ENCODE measurements around the gene TMCO4. TPM values are rescaled to one million over a fixed set of nuclear protein-coding genes. Genes with fewer than 3 reads are reported as not detected.
A peak's percentile ranks its signal among the peaks of the same experiment; 100 is the strongest.

Gene TMCO4
- total RNA-seq, 1 donor from 2014 or later, result 7.6 TPM

GRCh38 chr1:19762175-19762779 is 37.4 kb downstream of the TMCO4 start:
- intact Hi-C loops (cut with DNase I), result no loop called here
- DNase-seq (ENCODE audit: missing footprints) (no peak), ATAC-seq (no peak)

GRCh38 chr1:19759740-19760089 is 40.0 kb downstream of the TMCO4 start:
- DNase-seq (ENCODE audit: missing footprints), result no peak
- ATAC-seq, result no peak
- intact Hi-C loops (cut with DNase I), result no loop called here

DNA sequence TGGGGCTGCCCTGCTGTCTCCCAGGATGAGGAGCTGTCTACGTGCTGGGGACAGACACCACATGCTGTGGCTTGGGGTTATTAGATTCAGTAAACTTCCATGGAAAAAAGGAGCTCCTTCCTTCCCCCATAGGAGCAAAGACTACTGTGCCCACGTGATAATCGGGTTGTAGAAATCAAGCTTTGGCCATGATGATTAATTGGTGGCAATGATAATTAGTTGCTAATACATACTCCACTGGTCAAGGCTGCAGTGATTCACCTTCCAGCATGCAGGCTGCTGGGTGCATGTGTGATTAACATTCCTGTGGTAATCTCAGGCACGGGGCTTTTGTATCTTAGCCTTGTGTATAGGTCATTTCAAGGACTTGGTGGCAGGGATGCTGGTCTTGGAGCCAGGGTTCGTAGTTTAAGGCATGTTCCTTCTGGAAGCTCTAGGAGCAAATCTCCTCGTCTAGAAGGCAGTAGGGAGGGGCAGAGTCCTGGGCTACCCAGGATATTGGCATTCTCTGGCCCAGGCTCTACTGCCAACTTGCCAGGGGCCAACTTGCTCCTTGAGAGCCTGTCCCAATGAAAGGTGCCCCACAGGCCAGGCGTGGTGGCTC is 41.4 kb downstream of the TMCO4 start:
- DNase-seq (ENCODE audit: missing footprints) (no peak), ATAC-seq (no peak)

GRCh38 chr1:19757641-19758040 is 42.1 kb downstream of the TMCO4 start:
- no peak for ATAC-seq

More for the DNA sequence above, 41.4 kb downstream of the TMCO4 start:
- intact Hi-C loops (cut with DNase I), result no loop called here

DNA sequence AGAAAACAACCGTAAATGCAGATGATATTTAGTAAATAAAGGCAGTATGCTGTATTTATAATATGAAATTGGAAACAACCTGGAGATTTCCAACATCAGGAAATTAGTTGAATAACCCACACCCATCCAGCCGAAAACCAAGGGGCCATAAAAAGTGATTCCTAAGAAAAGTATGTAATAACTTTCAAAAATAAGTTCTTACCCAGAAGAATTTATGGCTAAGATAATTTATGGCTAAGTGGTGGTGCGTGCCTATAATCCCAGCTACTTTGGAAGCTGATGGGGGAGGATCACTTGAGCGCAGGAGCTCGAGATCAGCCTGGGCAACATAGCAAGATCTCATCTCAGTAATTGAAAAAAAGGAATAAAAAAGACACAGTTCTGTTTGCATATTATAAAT is 43.2 kb downstream of the TMCO4 start:
- intact Hi-C loops (cut with DNase I), result no loop called here
- ATAC-seq, result no peak
- DNase-seq (ENCODE audit: missing footprints), result no peak

More at GRCh38 chr1:19757641-19758040, 42.1 kb downstream of the TMCO4 start:
- intact Hi-C loops (cut with DNase I), result no loop called here
- no peak for DNase-seq (ENCODE audit: missing footprints)

DNA sequence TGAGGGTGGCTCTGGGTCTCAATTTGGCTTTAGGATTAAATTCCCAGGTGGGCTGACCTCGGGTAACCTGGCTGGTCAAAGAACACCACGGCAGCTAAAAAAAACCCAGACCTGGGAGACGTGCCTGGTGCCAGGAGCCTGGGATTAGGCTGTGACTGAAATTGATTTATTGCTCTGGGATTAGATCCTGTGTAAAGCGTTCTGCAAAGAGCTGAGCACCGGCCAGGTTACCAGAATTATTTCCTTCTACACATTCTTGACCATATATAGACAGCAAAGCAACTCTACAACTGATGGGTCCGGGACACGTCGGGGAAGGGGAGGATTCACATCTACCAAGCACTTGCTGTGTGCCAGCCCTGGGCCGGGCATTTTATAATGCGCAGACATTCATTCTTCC is 45.2 kb downstream of the TMCO4 start:
- ATAC-seq (no peak), DNase-seq (ENCODE audit: missing footprints) (no peak)
- intact Hi-C loops (cut with DNase I), result no loop called here

- DNase-seq (ENCODE audit: missing footprints) (no peak), ATAC-seq (no peak)
- intact Hi-C loops (cut with DNase I), result no loop called here
Observed at GRCh38 chr1:19752083-19752696, 47.5 kb downstream of the TMCO4 start.

DNA sequence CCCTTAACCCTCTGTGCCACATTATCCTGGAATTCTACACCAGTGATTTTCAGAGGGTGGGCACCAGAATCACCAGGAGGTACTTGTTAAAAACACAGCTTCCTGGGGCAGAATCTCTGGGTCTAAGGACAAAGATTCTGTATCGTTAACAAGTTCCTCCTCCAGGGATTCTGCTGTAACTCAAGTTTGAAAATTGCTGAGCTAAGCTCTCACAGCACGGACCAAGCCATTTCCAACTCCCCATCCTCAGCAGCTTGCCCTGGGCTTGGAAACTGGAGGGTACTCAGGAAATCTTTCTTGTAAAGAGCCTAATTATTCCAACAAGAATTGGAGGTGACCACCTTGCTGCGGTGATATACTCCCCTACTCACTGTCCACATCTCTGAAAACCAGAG is 48.8 kb downstream of the TMCO4 start:
- ATAC-seq (no peak), DNase-seq (ENCODE audit: missing footprints) (no peak)
- intact Hi-C loops (cut with DNase I), result no loop called here

- intact Hi-C loops (cut with DNase I), result no loop called here
- no peak for DNase-seq (ENCODE audit: missing footprints)
- ATAC-seq, result no peak
Observed at GRCh38 chr1:19750101-19750881, 49.4 kb downstream of the TMCO4 start.

DNA sequence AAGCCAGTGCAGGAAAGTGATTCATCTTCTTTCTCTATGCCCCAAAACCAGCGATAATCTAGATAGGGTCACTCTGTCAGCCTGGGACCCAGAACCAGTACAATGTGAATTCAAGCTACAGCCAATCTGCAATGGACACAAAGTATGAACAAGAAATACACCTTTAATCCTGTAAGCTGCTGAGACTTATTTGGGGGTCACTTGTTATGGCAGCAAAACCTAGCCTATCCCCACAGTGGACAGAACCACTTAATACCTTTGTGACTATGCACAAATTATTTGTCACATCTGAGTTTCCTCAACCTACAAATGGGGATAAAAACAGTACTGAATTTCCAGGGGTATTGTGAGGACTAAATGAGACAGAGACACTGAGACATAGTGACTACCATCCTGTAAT is 50.0 kb downstream of the TMCO4 start:
- intact Hi-C loops (cut with DNase I), result no loop called here
- DNase-seq (ENCODE audit: missing footprints) (no peak), ATAC-seq (no peak)

- intact Hi-C loops (cut with DNase I), result no loop called here
- ATAC-seq, result no peak
Observed at GRCh38 chr1:19747761-19748160, 52.0 kb downstream of the TMCO4 start.

DNA sequence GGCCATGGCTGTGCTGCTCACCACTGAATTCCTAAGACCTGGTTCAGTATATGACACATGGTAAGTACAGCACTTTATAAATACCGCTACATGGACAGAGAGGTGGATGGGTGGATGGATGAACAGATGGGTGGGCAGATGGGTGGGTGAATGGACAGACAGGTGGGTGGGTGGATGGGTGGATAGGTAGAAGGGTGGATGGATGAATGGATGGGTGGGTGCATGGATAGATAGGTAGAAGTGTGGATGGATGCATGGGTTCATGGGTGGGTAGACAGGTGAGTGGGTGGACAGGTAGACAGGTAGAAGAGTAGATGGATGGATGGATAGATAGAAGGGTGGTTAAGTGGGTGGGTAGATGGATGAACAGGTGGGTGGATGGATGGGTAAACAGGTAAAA is 54.8 kb downstream of the TMCO4 start:
- ATAC-seq (no peak), DNase-seq (ENCODE audit: missing footprints) (no peak)
- intact Hi-C loops (cut with DNase I), result no loop called here

More at GRCh38 chr1:19747761-19748160, 52.0 kb downstream of the TMCO4 start:
- no peak for DNase-seq (ENCODE audit: missing footprints)

- ATAC-seq, result peak; percentile 61
- intact Hi-C loops (cut with DNase I), result no loop called here
Observed at GRCh38 chr1:19744335-19744743, 55.4 kb downstream of the TMCO4 start.

DNA sequence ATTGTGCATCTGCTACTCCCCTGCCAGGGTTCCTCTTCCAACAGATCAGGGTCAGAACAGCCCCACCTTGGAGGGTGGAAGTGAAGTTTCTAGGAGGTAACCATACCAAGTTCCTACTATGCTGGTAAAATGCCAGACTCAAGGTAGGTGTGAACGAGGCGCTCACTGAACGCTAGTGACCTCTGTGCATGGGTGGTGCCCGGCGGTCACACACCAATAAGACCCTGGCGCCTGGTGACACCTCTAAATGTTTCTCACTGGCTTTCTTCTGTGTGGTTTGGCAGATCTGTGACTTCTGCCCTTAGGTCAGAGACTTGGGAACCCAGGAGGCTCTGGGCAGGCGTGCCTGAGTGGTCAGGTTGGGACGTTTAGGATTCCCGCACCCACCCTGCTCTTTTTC is 55.9 kb downstream of the TMCO4 start:
- no peak for ATAC-seq
- DNase-seq (ENCODE audit: missing footprints), result no peak
- intact Hi-C loops (cut with DNase I), result no loop called here

More at GRCh38 chr1:19744335-19744743, 55.4 kb downstream of the TMCO4 start:
- no peak for DNase-seq (ENCODE audit: missing footprints)

DNA sequence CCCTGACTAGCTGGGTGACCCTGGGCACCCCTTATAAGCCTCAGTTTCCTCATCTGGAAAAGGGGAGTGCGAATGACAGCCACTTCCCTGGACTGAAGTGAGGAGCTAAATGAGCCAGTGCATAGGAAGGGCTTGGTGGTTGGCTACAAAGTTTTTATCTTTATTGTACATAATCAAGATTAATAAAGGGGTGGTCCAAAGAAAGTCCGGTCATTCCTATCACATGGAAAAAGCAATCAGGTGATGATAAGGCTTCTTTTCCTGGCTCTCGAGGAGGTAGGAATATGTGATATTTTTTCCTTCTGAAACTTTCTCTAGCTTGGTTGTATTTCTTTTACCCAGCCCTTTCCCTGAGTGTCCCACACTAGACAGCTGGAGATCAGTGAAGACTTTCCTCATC is 56.5 kb downstream of the TMCO4 start:
- ATAC-seq (no peak), DNase-seq (ENCODE audit: missing footprints) (no peak)
- intact Hi-C loops (cut with DNase I), result no loop called here

GRCh38 chr1:19739628-19740027 is 60.1 kb downstream of the TMCO4 start:
- intact Hi-C loops (cut with DNase I), result no loop called here
- ATAC-seq (no peak), DNase-seq (ENCODE audit: missing footprints) (no peak)

DNA sequence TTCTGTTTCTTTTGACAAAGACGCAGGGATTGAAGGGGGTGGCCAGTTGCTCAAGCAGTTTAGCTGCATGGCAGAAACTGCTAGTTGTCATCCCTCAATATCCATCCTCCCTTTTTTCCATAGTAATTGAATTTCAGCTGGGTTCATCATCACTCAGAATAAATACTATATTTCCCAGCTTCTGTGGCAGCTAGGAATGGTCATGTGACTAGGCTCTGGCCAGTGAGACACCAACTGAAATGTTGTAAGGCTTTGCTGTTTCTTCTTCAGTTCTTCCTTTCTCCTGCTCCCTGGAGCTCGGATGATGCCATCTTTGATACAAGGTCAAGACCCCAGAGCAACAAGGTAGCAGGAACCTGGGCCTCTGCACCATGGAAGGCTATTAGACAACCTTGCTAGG is 61.0 kb downstream of the TMCO4 start:
- no peak for DNase-seq (ENCODE audit: missing footprints)
- intact Hi-C loops (cut with DNase I), result no loop called here
- ATAC-seq, result no peak

DNA sequence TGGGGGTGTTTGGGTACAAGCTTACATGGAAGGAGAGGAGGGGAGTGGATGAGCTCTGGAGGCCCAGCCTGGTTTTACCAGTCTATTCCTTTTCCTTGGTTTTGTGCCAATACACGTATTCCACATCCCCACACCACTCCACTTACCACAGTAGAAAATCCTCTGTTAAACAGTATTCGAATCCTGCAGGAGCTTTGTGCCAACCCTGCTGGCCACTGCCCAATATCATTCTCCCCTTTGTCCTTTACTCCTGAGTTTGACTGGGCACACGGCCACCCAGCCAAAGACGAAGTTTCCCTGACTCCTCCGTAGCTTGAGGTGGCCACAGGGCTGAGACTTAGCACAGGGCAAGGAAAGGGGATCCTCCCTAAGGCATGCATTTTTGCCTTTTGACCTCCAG is 61.6 kb downstream of the TMCO4 start:
- DNase-seq (ENCODE audit: missing footprints) (peak; percentile 50), ATAC-seq (no peak)
- intact Hi-C loops (cut with DNase I), result no loop called here

DNA sequence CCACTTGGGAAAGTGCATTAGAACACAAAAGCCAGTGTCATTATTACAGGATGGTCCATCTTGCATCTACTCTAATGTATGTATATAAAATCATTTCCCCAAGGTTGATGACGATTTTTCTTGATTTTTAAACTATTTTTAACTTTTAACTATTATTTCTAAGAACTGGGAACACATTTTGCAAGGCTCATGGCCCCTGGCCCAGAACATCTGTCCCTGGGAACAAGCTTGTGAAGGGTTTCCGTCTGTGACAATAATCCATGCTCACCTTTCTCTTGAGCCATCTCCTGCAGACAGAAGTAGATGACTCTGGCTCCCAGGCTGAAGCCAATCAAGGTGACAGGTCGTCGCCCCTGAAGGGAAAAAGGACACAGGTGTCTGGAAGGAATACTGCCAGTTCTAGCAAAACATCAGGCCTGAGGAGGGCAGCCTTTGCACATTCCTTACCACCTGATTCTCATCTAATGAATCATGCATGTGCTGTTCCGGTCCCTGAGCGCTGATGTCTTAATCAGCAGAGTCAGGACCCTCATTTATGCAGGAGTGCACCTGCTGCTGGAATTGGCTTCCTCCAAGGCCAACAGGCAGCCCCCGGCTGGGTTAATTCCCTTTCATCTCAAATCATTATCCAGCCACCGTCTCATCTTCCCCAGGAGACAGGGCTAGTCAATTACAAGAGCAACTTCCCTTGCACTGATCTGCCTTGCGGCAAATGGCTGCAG is 62.5 kb downstream of the TMCO4 start:
- no peak for DNase-seq (ENCODE audit: missing footprints)
- intact Hi-C loops (cut with DNase I), result no loop called here
- ATAC-seq, result no peak
